Measurements from ENCODE around the gene POLR2E.

POLR2E gene

GRCh38 chr19:1062387-1063029, 32.7 kb downstream of the POLR2E start:
- no peak for DNase-seq

GRCh38 chr19:1061987-1062386, 33.2 kb downstream of the POLR2E start:
- DNase-seq = no peak

GRCh38 chr19:1060689-1061088, 34.5 kb downstream of the POLR2E start:
- DNase-seq = no peak

- DNase-seq = no peak
Measured at GRCh38 chr19:1058112-1058511, 37.1 kb downstream of the POLR2E start.

- DNase-seq = peak; percentile 45 to 47
Measured at GRCh38 chr19:1057176-1057855, 37.9 kb downstream of the POLR2E start.

- DNase-seq = no peak
Measured at GRCh38 chr19:1055886-1056620, 39.1 kb downstream of the POLR2E start.

- DNase-seq = no peak
Measured at GRCh38 chr19:1055028-1055425, 40.1 kb downstream of the POLR2E start.

- DNase-seq = no peak
Measured at GRCh38 chr19:1054102-1055027, 40.8 kb downstream of the POLR2E start.

- DNase-seq = no peak
Measured at GRCh38 chr19:1053176-1054101, 41.7 kb downstream of the POLR2E start.

GRCh38 chr19:1052349-1052975, 42.7 kb downstream of the POLR2E start:
- DNase-seq = no peak

GRCh38 chr19:1051791-1052190, 43.4 kb downstream of the POLR2E start:
- no peak for DNase-seq

GRCh38 chr19:1050989-1051788, 44.0 kb downstream of the POLR2E start:
- no peak for DNase-seq

- DNase-seq = no peak
Measured at GRCh38 chr19:1049800-1050199, 45.4 kb downstream of the POLR2E start.

GRCh38 chr19:1049106-1049505, 46.1 kb downstream of the POLR2E start:
- DNase-seq = no peak

GRCh38 chr19:1047696-1048147, 47.5 kb downstream of the POLR2E start:
- DNase-seq = no peak

GRCh38 chr19:1046836-1047695, 48.1 kb downstream of the POLR2E start:
- DNase-seq = no peak

- DNase-seq = no peak
Measured at GRCh38 chr19:1046117-1046626, 49.0 kb downstream of the POLR2E start.

- peak; percentile 48 to 54 for DNase-seq
Measured at GRCh38 chr19:1045247-1045603, 50.0 kb downstream of the POLR2E start.
